GM12801 (cell line): ENCODE results near the gene COL21A1.

Experiments used
- TF ChIP-seq, protein P1 (sequence below): IDR thresholded peaks from one replicate; pipeline ENCODE4 v1.5.1; 2011; ENCODE audit warnings: control low read depth; ENCODE audit not compliant: insufficient read length; ENCODE audit errors: extremely low read depth

The COL21A1 gene

DNA sequence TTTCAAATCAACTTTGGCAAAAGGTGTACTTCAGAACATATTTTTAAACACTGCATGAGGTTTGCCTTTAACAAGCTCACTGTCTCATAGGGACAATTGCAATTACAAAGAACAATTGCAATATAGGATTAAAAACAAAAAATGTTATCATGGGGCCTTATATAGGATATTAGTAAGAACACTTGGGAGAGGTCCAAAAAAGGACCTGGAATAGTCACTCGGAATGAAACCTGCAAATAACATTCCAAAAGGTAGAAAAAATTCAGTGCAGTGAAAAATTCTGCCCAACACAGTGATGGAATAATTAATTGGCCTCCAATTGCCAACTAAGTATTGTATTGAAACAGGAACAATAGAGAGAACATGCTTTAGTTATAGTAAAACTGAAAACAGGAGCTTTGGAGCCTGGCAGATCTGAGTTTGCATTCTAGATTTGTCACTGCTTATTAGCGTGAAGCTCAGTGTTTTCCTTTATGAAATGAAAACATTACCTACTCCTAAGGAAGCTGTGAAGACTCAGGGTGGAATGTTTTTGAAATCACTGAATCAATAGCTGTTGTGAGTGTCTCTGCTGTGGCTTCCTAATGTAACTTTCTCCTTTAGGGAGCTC is 199.3 kb downstream of the COL21A1 start:
- TF ChIP-seq, protein P1, sequence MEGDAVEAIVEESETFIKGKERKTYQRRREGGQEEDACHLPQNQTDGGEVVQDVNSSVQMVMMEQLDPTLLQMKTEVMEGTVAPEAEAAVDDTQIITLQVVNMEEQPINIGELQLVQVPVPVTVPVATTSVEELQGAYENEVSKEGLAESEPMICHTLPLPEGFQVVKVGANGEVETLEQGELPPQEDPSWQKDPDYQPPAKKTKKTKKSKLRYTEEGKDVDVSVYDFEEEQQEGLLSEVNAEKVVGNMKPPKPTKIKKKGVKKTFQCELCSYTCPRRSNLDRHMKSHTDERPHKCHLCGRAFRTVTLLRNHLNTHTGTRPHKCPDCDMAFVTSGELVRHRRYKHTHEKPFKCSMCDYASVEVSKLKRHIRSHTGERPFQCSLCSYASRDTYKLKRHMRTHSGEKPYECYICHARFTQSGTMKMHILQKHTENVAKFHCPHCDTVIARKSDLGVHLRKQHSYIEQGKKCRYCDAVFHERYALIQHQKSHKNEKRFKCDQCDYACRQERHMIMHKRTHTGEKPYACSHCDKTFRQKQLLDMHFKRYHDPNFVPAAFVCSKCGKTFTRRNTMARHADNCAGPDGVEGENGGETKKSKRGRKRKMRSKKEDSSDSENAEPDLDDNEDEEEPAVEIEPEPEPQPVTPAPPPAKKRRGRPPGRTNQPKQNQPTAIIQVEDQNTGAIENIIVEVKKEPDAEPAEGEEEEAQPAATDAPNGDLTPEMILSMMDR, result no peak

DNA sequence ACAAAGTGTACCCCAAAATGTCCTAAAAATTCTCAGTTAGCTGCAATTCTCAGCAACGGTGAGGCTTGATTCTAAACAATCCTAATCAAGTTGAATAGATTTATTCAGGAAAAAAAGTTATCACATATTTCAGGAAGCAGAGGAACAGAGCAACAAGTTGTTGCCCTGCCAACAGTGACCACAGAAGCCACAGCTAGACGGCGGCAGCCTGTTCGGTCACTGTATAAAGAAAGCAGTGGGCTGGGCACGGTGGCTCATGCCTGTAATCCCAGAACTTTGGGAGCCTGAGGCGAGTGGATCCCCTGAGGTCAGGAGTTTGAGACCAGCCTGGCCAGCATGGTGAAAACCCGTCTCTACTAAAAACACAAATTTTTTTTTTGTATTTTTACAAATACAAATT is 200.8 kb downstream of the COL21A1 start:
- TF ChIP-seq, protein P1, result no peak

DNA sequence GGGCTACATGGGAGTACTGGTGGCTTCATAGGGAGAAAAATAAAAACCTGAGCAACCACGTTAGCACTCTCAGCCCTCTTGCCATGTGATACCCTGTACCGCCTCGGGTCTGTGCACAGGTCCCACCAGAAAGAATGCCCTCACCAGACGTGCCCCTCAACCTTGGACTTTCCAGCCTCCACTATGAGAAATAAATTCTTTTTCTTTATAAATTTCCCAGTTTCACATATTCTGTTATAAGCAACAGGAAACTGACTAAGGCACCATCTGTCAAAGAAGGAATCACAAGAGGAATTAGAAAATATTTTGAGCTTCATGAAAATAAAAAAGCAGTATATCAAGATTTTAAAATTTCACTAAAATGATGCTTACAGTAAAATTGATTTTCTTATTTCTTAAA is 203.6 kb downstream of the COL21A1 start:
- TF ChIP-seq, protein P1, result no peak

DNA sequence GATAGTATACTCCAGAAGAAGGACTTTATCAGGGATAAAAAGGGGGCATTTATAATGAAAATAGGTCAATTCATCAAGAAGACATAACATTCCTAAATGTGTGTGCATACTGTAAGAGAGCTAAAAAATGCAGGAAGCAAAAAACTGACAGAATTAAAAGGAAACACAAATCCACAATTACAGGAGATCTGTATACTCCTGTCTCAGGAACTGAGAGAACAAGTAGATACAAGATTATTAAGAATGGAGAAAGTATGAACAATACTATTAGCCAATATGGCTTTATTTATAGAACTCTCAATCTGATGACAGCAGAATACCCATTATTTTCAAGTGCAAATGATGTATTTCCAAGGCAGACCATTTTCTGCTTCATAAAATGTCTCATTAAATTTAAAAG is 204.3 kb downstream of the COL21A1 start:
- TF ChIP-seq, protein P1, result no peak

DNA sequence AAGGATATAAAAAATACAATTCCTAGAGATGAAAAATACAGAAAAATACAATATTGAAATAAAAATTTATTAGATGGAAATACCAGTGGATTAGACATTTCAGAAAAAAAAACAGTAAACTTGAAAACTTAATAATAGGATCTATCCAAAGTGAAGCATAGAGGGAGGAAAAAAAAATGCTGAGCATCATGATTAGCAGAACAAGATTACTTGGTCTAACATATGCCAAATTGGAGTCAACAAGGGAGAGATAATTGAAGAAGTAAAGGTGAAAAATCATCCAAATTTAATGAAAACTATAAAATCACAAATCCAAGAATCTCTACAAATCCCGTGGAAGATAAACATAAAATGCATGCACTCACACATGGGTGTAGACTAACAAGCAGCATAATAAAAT is 205.8 kb downstream of the COL21A1 start:
- TF ChIP-seq, protein P1, result no peak

DNA sequence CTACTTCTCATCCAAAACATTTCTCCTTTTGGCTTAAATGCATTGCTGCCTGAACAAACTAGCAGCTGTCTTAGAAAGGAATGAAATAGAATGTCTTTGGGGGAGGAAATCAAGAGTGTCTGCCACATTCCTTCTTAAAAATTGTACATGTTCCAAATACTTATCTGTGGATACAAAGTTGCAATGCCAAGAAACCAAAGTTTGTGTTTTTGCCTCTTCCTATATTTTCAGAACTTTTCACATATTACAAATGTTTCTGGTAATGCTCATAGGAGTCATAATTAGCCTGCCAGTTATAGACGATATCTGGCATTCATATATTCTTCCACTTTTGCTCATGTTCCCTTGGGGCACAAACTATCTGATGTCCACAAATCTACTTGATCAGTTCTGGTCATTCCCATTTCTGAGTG is 206.5 kb downstream of the COL21A1 start:
- TF ChIP-seq, protein P1, result no peak

DNA sequence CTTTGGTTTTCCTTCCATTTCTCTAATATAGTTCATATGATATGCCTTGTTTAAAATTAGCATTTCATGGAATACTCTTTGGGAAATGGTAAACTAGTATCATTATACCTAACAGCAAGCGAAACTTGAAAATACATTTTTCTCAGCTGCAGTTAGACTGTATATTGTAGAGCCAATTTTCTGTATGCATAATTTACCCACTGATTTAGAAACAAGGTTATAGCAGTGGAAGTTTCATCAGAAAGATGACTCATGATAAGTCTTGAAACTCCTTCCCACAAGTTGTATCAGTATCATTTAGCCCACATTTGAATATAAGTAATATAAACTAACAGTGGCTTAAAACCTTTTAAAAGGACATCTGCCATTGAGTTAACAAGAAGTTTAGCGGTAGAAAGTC is 207.2 kb downstream of the COL21A1 start:
- TF ChIP-seq, protein P1, result no peak
